Lung (tissue), 12 donors: ENCODE results near the gene ZNF23. TPM values are rescaled to one million over a fixed set of nuclear protein-coding genes. Genes with fewer than 3 reads are reported as not detected.

Source experiments
- ATAC-seq: fragments of 200-7000 bp; cut with Tn5 transposase; one replicate; pipeline ENCODE4 v1.9.1; 2020; ENCODE audit warnings: moderate number of reproducible peaks; ENCODE audit not compliant: insufficient read depth, low FRiP score
- DNase-seq, 3 donors: peaks; one replicate each; pipeline ENCODE4 v3.0.0-alpha.2; 2013 to 2017
- H3K27ac ChIP-seq, 2 donors: one replicate each; pipeline ENCODE4 v1.5.1; 2013; ENCODE audit warnings: mild to moderate bottlenecking in 2 of 2, moderate library complexity in 2 of 2, control low read depth in 1 of 2, inconsistent platforms in 1 of 2, low read depth in 1 of 2, low read length in 1 of 2
- H3K27me3 ChIP-seq, 3 donors: one replicate each; pipeline ENCODE4 v1.5.1; 2013; ENCODE audit warnings: low read length in 2 of 3; ENCODE audit not compliant: control insufficient read depth in 3 of 3, insufficient read depth in 3 of 3
- H3K36me3 ChIP-seq, 4 donors: one replicate each; pipeline ENCODE4 v1.5.1; 2013; ENCODE audit warnings: low read length in 4 of 4, mild to moderate bottlenecking in 1 of 4, moderate library complexity in 1 of 4; ENCODE audit not compliant: control insufficient read depth in 4 of 4, insufficient read depth in 4 of 4
- H3K4me1 ChIP-seq, 5 donors: one replicate each; pipeline ENCODE4 v1.5.1; 2013; ENCODE audit warnings: low read length in 5 of 5, mild to moderate bottlenecking in 2 of 5, moderate library complexity in 1 of 5; ENCODE audit not compliant: control insufficient read depth in 5 of 5, insufficient read depth in 5 of 5
- H3K4me3 ChIP-seq: one replicate; pipeline ENCODE4 v1.5.1; 2013; ENCODE audit warnings: mild to moderate bottlenecking, control low read depth, moderate library complexity
- H3K9ac ChIP-seq, 2 donors: one replicate each; pipeline ENCODE4 v1.5.1; 2013; ENCODE audit warnings: low read length in 2 of 2, control low read depth in 1 of 2; ENCODE audit not compliant: insufficient read depth in 1 of 2
- H3K9me3 ChIP-seq, 4 donors: one replicate each; pipeline ENCODE4 v1.5.1; 2013; ENCODE audit warnings: low read length in 3 of 4, mild to moderate bottlenecking in 1 of 4, moderate library complexity in 1 of 4; ENCODE audit not compliant: control insufficient read depth in 4 of 4, insufficient read depth in 3 of 4
- CTCF ChIP-seq: IDR thresholded peaks from 2 replicates; pipeline ENCODE4 v1.5.1; 2012; ENCODE audit warnings: mild to moderate bottlenecking; ENCODE audit errors: control extremely low read depth, extremely low read depth
- WGBS, 2 donors: extraction: QIAGEN DNeasy Blood & Tissue Kit; methylation state at CpG; one replicate each; pipeline ENCODE4 v1.1.7; 2013; 5-methylcytosine and 5-hydroxymethylcytosine counted together
- polyA plus RNA-seq, 2 donors: library from polyadenylated mRNA; stranded (reverse); fragments of 200-250 nt; gene quantifications; one replicate each; pipeline ENCODE4 v1.2.1, GENCODE V29; 2013
- total RNA-seq, 2 donors: library from RNA; depleted of rRNA in 1 of 2; stranded (reverse); fragments of >200 nt in 1 of 2; gene quantifications; one replicate each; pipeline ENCODE4 v1.2.1, GENCODE V29; 2014 to 2021
- donor health status: control.
- donor health status: control.
- donor health status: Bipolar disorder and iron deficiency.
- donor health status: healthy.
- donor health status: DM: yes; HTN: yes; CAD: no.

Gene ZNF23
- total and polyA plus RNA-seq, 4 donors = 4.9 to 14.5 (median 10.9) TPM

GRCh38 chr16:71407731-71408130 is 54.3 kb downstream of the ZNF23 start:
- WGBS, 2 donors = 70 to 77% methylated on average over 1 of the region's 1 CpG
- no peak overlapping the region for H3K4me3 ChIP-seq
- H3K36me3 ChIP-seq = no peaks in the 10 kb centered on the region
- no peak for TF ChIP-seq CTCF
- DNase-seq (no peak), ATAC-seq (no peak)
- H3K27me3 ChIP-seq = peaks cover 3 to 31% (median 3%) of the 10 kb centered on the region in 3 donors
- H3K27ac ChIP-seq = no peak overlapping the region
- no peak overlapping the region for H3K9ac ChIP-seq
- peaks cover 0 to 14% (median 0%) of the 10 kb centered on the region in 4 donors for H3K9me3 ChIP-seq
- no peaks in the 10 kb centered on the region for H3K4me1 ChIP-seq

- no peaks in the 10 kb centered on the region for H3K4me1 ChIP-seq
- TF ChIP-seq CTCF = no peak
- H3K36me3 ChIP-seq = no peaks in the 10 kb centered on the region
- no peak overlapping the region for H3K4me3 ChIP-seq
- 47 to 68% methylated on average over 8 of the region's 8 CpGs for whole genome bisulfite sequencing, 2 donors
- H3K27ac ChIP-seq = no peak overlapping the region
- no peak for ATAC-seq
- no peak for DNase-seq
- peaks cover 3 to 29% (median 3%) of the 10 kb centered on the region in 3 donors for H3K27me3 ChIP-seq
- H3K9me3 ChIP-seq = peaks cover 0 to 16% (median 0%) of the 10 kb centered on the region in 4 donors
- no peak overlapping the region for H3K9ac ChIP-seq
Measured at GRCh38 chr16:71406724-71407123, 55.3 kb downstream of the ZNF23 start.

GRCh38 chr16:71406316-71406715 is 55.7 kb downstream of the ZNF23 start:
- no peak for DNase-seq
- WGBS, 2 donors = 70 to 77% methylated on average over 5 of the region's 5 CpGs
- H3K27me3 ChIP-seq = peaks cover 3 to 29% (median 3%) of the 10 kb centered on the region in 3 donors

More at GRCh38 chr16:71406316-71406715, 55.7 kb downstream of the ZNF23 start:
- Histone ChIP-seq H3K4me1 (no peaks in the 10 kb centered on the region), H3K9ac (no peak overlapping the region), H3K36me3 (no peaks in the 10 kb centered on the region), H3K9me3 (peaks cover 0 to 16% (median 0%) of the 10 kb centered on the region in 4 donors), H3K4me3 (no peak overlapping the region), H3K27ac (no peak overlapping the region)
- TF ChIP-seq CTCF = no peak
- ATAC-seq = no peak
